Adrenal gland (tissue), 12 donors: ENCODE data around the gene RRBP1. TPM values are rescaled to one million over a fixed set of nuclear protein-coding genes. Genes with fewer than 3 reads are reported as not detected.

Experiments
- DNase-seq, 7 donors: peaks; one replicate each; pipeline ENCODE4 v3.0.0-alpha.2; 2019 to 2020
- H3K27ac ChIP-seq, 5 donors: fragments of 200-600 bp; sonication (generic) in 4 of 5; 1 replicate in 3 of 5; 2 replicates in 2 of 5; pipeline versions ENCODE4 v1.5.1 to v1.8.0; 2016 to 2020; ENCODE audit warnings: mild to moderate bottlenecking in 1 of 5
- H3K27me3 ChIP-seq: fragments of 200-600 bp; 2 replicates; pipeline ENCODE4 v1.8.0; 2021
- H3K36me3 ChIP-seq, 2 donors: fragments of 200-600 bp; replicated peaks in 1 of 2; 1 replicate in 1 of 2; 2 replicates in 1 of 2; pipeline versions ENCODE4 v1.5.1 to v1.8.0; 2018 to 2022
- H3K4me1 ChIP-seq, 2 donors: fragments of 200-600 bp; replicated peaks in 1 of 2; 1 replicate in 1 of 2; 2 replicates in 1 of 2; pipeline versions ENCODE4 v1.5.1 to v1.8.0; 2018 to 2021
- H3K4me3 ChIP-seq, 4 donors: fragments of 200-600 bp; sonication (generic) in 3 of 4; one replicate each; pipeline ENCODE4 v1.5.1; 2016 to 2018
- H3K9me3 ChIP-seq, 3 donors: fragments of 200-600 bp; sonication (generic) in 1 of 3; replicated peaks in 1 of 3; 1 replicate in 2 of 3; 2 replicates in 1 of 3; pipeline versions ENCODE4 v1.5.1 to v1.8.0; 2016 to 2021
- CTCF ChIP-seq, 6 experiments: fragments of 450-650 bp in 4 of 6; fragments of 200-600 bp in 2 of 6; sonication (generic) in 1 of 6; IDR thresholded peaks; 1 replicate in 5 of 6; 2 replicates in 1 of 6; pipeline versions ENCODE4 v1.5.1 to v1.8.0; 2016 to 2021; ENCODE audit warnings: antibody characterized with exemption in 6 of 6, mild to moderate bottlenecking in 2 of 6, moderate library complexity in 1 of 6
- POLR2A ChIP-seq, 2 donors: fragments of 450-650 bp; IDR thresholded peaks; one replicate each; pipeline ENCODE4 v1.6.1; 2017; ENCODE audit warnings: antibody characterized with exemption in 2 of 2, mild to moderate bottlenecking in 2 of 2, moderate library complexity in 1 of 2
- WGBS, 4 donors: extraction: QIAGEN DNeasy Blood & Tissue Kit in 2 of 4; methylation state at CpG; one replicate each; pipeline versions ENCODE4 v1.1.5 to v1.1.7; 2013 to 2017; 5-methylcytosine and 5-hydroxymethylcytosine counted together
- intact Hi-C, 2 donors: fragments of 100-400 bp; cut with DNase I; formaldehyde crosslinking; loops; one replicate each; pipeline versions ENCODE4 v1.14.1 to v1.15.0; 2022 to 2023
- polyA plus RNA-seq, 3 donors: library from polyadenylated mRNA; stranded (reverse); fragments of 200-250 nt in 2 of 3; fragments of 350-450 nt in 1 of 3; fragmentation: Illumina TruSeq in 1 of 3; extraction: RNeasy Lipid Tissue Mini Kit (QIAGEN cat#74804) in 1 of 3; gene quantifications; one replicate each; pipeline ENCODE4 v1.2.3, GENCODE V29; 2013 to 2014
- total RNA-seq, 9 donors: library from RNA; depleted of rRNA in 4 of 9; stranded (reverse); fragments of >200 nt in 4 of 9; fragments of 120-200 nt in 1 of 9; fragmentation: NEBNext Ultra II Directional in 1 of 9; extraction: Animal tissue kit (Norgen Biotek cat#: 25700) in 1 of 9; gene quantifications; one replicate each; pipeline versions ENCODE4 v1.1.0 to v1.2.4, GENCODE V29; 2013 to 2023
- donor health status: healthy with polysubstance abuse.
- donor health status: Bipolar disorder and iron deficiency.
- donor health status: DM: yes; HTN: yes; CAD: no.
- donor health status: DM: no; HTN: no; CAD: no.
- donor health status: DM: no; HTN: no; CAD: no.
- donor health status: DM: yes; HTN: yes; CAD: no.

The RRBP1 gene
- total and polyA plus RNA-seq, 12 donors: 73.9 to 261 (median 122) TPM

DNA sequence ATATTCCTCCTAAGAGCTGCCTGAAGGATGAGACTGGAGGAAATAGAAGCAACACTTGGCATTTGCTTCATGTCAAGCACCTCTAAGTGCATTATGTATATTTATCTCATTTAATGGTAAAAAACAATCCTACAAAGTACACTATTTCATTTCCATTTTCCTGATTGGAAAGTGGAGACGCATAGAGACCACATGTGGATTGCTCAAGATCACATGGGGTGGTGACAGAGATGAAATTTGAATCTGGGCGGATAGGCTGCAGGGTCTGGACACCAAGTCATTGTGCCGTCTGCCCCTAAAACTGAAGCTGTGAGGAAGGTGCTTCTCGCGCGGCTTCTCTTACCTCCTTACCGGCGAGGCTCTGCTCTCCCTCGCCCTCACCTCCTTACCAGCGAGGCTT is 48.0 kb upstream of the RRBP1 start:
- no peak overlapping the region for H3K27ac ChIP-seq
- no peak overlapping the region for H3K4me3 ChIP-seq
- TF ChIP-seq CTCF (IDR thresholded peaks at IDR 0.05) (no peak), POLR2A (IDR thresholded peaks at IDR 0.05) (no peak)
- DNase-seq: no peak
- no peaks in the 10 kb centered on the region for H3K9me3 ChIP-seq
- H3K27me3 ChIP-seq: no peaks in the 10 kb centered on the region
- no peaks in the 10 kb centered on the region for H3K36me3 ChIP-seq
- no peaks in the 10 kb centered on the region for H3K4me1 ChIP-seq
- intact Hi-C loops: no loop called here
- WGBS, 4 donors: 84 to 91% (median 90%) methylated on average over 10 of the region's 10 CpGs

GRCh38 chr20:17728074-17728473 is 46.0 kb upstream of the RRBP1 start:
- H3K4me1 ChIP-seq: no peaks in the 10 kb centered on the region
- no peak overlapping the region for H3K27ac ChIP-seq
- no peaks in the 10 kb centered on the region for H3K9me3 ChIP-seq
- H3K36me3 ChIP-seq: no peaks in the 10 kb centered on the region
- H3K27me3 ChIP-seq: no peaks in the 10 kb centered on the region
- intact Hi-C loops: no loop called here
- H3K4me3 ChIP-seq: no peak overlapping the region
- no peak for DNase-seq
- TF ChIP-seq CTCF (IDR thresholded peaks at IDR 0.05) (no peak), POLR2A (IDR thresholded peaks at IDR 0.05) (no peak)
- 81 to 92% (median 84%) methylated on average over 12 of the region's 12 CpGs for WGBS, 4 donors

DNA sequence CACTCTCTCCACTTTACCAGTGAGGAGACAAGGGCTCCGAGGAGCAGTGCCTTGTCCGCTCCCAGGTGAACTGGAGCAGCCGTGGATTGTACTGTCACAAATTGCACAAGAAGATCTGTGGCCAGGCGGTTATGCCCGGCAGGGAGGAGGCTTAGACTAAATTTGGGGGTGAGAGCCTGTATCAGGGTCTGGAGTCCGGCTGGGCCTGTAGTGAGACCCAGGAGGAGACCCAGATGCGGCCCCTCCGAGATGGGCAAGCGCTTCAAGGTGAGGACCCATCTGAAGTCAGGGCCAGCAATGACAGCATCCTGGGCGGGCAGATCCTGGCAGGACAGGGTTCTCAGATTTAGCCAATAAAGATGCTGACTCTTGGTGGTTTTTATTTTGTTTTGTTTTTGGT is 45.3 kb upstream of the RRBP1 start:
- TF ChIP-seq CTCF (IDR thresholded peaks at IDR 0.05) (no peak), POLR2A (IDR thresholded peaks at IDR 0.05) (no peak)
- intact Hi-C loops: no loop called here
- no peaks in the 10 kb centered on the region for H3K4me1 ChIP-seq
- WGBS, 4 donors: 82 to 90% (median 88%) methylated on average over 10 of the region's 10 CpGs
- no peaks in the 10 kb centered on the region for H3K9me3 ChIP-seq
- H3K36me3 ChIP-seq: no peaks in the 10 kb centered on the region
- H3K27me3 ChIP-seq: no peaks in the 10 kb centered on the region
- H3K4me3 ChIP-seq: no peak overlapping the region
- H3K27ac ChIP-seq: no peak overlapping the region
- DNase-seq: no peak

- no peaks in the 10 kb centered on the region for H3K9me3 ChIP-seq
- no peak overlapping the region for H3K4me3 ChIP-seq
- H3K4me1 ChIP-seq: no peaks in the 10 kb centered on the region
- no peaks in the 10 kb centered on the region for H3K36me3 ChIP-seq
- 54 to 66% (median 60%) methylated on average over 4 of the region's 4 CpGs for WGBS, 4 donors
- DNase-seq: no peak
- no peaks in the 10 kb centered on the region for H3K27me3 ChIP-seq
- TF ChIP-seq CTCF (IDR thresholded peaks at IDR 0.05): no peak
- TF ChIP-seq POLR2A (IDR thresholded peaks at IDR 0.05): no peak
- no peak overlapping the region for H3K27ac ChIP-seq
- intact Hi-C loops: no loop called here
Measured at GRCh38 chr20:17726902-17727301, 44.9 kb upstream of the RRBP1 start.
